Measurements from ENCODE around the gene AHCYL2.
A peak's percentile ranks its signal among the peaks of the same experiment; 100 is the strongest.
"Not testable (repeated sequence)": the region's sequence is repeated elsewhere in the genome, so short reads cannot be mapped to it uniquely, and the experiment has no call there.

AHCYL2 gene

GRCh38 chr7:129245533-129245932 lies 20.7 kb downstream of the AHCYL2 start:
- DNase-seq = no peak

GRCh38 chr7:129247087-129247486 lies 22.3 kb downstream of the AHCYL2 start:
- DNase-seq = no peak

GRCh38 chr7:129252128-129252527 lies 27.3 kb downstream of the AHCYL2 start:
- DNase-seq = no peak

- not testable (repeated sequence) for DNase-seq
These were observed 27.8 kb downstream of the AHCYL2 start for GRCh38 chr7:129252603-129253002.

- no peak for DNase-seq
These were observed 31.0 kb downstream of the AHCYL2 start for GRCh38 chr7:129255800-129256199.

GRCh38 chr7:129256221-129256620 lies 31.4 kb downstream of the AHCYL2 start:
- DNase-seq = no peak

GRCh38 chr7:129257168-129257567 lies 32.3 kb downstream of the AHCYL2 start:
- DNase-seq = no peak

DNA sequence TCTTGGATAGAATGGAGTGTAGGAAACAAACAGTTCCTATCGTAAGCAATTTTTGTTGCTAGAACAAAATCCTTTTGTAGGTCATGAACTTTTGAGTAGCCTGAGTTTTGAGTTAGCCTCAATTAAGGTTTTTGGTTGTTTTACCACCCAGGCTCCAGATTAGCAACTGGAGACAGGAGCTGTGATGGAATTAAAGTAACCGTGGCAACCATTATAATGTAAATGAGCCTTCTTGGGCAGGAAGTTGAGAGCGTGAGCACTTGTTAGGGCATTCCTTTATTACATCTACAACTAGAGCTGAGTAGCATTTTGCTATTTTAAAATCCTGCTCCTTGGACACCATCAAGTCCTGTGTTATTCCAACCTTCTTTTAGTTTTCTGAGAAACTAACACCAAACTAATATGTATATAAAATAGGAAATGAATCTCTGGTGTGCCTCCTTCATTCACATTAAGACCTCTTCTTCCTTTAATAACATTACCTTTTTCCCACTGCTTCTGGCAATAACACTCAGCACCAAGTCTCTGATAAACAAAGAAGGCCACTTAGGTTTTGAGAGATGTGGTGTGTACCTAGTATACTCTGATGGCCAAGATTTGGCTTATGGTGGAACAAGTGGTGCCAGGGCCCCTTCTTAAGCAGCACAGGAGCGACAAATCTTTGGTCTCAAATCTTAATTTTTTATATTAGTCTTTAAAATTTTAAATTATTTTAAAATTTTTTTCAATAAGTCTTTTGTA lies 34.0 kb downstream of the AHCYL2 start:
- no peak for DNase-seq

- DNase-seq = no peak
These were observed 37.5 kb downstream of the AHCYL2 start for GRCh38 chr7:129262324-129262723.

DNA sequence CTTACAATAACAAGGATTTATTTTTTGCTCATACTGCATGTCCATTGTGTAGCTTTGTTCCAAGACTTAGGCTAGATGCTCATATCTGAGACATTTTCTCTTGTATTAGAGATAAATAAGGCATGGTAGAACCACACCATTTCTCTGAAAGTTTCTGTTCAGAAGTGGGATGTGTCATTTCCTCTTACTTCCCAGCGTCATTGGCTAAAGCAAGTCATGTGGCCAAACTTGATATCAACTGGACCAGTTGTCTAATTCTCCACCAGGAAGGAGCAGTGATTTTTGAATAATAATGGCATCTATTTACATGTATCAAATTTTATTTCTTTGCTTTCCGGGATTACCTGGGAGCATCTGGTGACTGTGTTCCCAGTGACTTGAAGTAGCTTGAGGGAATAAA lies 38.3 kb downstream of the AHCYL2 start:
- DNase-seq = no peak

DNA sequence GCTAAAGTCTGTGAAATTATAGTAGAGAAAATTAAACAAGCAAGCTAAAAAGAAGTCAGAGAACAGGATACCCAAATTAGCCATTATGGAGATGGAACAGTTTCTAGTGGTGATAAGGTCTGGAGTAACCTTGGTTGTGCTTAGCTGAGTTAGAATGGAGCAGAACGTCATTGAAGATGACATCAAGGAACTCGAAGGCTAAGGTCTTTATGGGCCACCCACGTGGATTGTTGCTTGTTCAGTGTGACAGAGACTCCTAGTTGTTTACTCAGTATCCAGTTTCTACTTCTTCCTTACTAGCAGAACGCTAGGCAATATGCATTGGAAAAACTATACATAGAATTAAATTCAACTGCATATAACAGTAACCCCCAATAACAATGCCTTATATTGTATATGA lies 39.7 kb downstream of the AHCYL2 start:
- DNase-seq = no peak

GRCh38 chr7:129265328-129265727 lies 40.5 kb downstream of the AHCYL2 start:
- no peak for DNase-seq

DNA sequence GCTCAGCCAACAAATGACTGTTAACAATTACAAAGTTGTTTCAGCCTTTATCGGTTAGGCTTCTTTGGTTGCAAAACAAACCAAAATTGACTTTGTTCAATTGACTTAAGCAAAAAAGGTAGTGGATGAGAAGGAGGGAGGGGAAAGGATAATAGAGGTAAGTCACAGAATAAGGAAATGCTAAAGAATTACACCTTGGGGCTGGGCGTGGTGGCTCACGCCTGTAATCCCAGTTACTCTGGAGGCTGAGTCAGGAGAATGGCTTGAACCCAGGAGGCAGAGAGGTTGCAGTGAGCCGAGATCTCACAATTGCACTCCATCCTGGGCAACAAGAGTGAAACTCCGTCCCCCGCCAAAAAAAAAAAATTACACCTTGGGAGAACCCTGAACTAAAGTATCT lies 41.4 kb downstream of the AHCYL2 start:
- DNase-seq = no peak

- no peak for DNase-seq
These were observed 45.2 kb downstream of the AHCYL2 start for GRCh38 chr7:129270077-129270476.

GRCh38 chr7:129271500-129272355 lies 46.9 kb downstream of the AHCYL2 start:
- peak; percentile 80 for DNase-seq

DNA sequence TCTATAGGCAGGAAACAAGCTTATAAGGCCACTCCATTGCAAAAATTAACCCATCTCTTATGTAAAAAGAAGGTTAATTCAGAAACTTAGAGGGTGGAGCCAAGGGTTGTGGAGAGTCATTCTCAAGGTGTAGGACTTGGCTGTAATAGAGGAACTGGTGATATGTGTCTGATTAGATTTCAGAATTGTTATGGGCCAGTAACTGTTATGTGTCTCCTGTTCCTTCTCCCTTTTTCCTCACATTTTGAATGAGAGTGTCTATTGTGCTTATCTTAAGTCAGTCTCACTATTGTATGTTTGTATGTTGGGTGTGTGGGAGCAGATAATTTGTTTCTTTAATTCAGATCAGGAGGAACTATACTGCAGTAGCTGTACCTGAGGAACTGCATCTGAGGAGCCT lies 49.1 kb downstream of the AHCYL2 start:
- DNase-seq = no peak

DNA sequence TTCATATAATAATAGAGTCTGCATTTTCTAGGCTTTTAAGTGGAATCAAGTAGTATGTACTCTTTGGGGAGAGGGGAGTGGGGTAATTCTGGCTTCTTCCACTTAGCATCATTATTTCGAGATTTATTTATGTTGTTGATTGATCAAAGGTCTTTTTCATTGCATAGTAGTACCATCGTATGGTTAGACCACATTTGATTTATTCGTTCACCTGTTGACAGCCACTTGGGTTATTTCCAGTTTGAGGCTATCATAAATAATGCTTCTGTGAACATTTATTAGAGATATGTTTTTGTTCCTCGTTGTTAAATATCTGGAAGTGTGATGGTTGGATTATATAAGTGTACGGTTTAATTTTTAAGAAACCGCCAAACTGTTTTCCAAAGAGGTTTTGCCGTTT lies 52.8 kb downstream of the AHCYL2 start:
- DNase-seq = no peak

DNA sequence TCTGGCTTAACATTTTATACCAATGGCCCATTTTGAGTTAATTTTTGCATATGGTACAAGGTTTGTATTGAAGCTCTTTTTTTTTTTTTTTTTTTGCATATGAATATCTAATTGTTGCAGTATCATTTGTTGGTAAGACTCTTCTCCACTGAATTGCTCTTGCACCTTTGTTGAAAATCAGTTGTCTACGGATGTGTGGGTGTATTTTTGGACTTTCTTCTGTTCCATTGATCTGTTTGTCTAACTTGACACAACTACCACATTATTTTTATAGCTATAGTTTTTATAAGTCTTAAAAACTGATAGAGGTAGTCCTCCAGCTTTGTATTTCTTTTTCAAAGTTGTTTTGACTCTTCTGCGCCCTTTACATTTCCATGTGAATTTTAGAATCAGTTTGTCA lies 53.9 kb downstream of the AHCYL2 start:
- no peak for DNase-seq

DNA sequence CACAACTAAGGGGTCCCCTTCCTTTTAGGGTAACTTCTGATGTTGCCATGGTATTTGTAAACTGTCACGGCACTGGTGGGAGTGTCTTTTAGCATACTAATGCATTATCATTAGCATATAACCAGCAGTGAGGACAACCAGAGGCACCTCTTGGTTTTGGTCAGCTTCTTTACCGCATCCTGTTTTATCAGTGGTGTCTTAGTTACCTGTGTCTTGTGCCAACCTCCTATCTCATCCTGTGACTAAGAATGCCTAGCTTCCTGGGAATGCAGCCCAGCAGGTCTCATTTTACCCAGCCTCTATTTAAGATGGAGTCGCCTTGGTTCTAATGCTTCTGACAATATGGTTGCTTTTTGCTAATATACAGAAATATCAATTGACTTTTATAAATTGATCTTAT lies 54.9 kb downstream of the AHCYL2 start:
- DNase-seq = no peak

GRCh38 chr7:129281163-129281562 lies 56.3 kb downstream of the AHCYL2 start:
- DNase-seq = no peak

DNA sequence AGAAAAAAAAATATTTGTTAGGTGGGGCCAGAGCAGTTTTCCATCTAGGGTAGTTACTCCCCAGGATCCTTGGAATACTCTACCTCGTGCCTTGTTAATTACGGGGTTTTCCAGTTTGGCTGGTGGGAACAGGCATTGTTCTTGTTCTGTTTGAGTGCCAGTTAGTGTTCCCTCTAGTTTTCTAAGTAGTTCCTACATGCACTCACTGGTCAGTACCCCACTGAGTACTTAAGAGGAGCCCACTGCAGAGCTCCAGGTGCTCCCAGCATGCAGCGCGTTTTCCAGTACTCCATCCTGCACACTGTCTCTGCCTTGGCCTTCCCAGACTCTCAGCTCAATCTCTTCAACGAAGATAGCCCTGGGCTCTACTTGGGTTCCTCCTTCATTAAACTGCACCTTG lies 58.0 kb downstream of the AHCYL2 start:
- DNase-seq = no peak

GRCh38 chr7:129283936-129284335 lies 59.1 kb downstream of the AHCYL2 start:
- DNase-seq = no peak

DNA sequence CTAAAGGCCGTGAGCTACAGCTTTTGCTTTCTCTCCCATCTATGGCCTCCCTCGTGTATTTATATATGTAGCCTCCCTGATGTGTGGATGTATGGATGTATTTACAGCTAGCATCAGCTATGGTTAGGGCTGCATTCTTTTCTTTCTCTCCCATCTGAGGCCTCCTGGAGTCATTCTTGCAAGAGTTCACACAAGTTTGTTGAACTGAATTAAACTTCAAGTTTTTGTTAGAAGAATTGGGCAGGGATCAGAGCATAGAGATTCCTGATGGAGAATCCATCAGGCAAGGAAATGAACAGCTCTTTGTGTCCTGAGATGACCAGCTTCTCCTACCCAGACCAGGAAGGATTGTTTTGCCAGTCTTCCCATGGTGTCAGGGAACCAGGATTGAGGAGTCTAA lies 60.3 kb downstream of the AHCYL2 start:
- no peak for DNase-seq

GRCh38 chr7:129292861-129293260 lies 68.0 kb downstream of the AHCYL2 start:
- DNase-seq = no peak

Data from RPMI8226 (cell line).